HepG2 (cell line): ENCODE measurements around the gene AHCY. TPM values are rescaled to one million over a fixed set of nuclear protein-coding genes. Genes with fewer than 3 reads are reported as not detected.
A peak's percentile ranks its signal among the peaks of the same experiment; 100 is the strongest.

Experiments used
- FOSL2 ChIP-seq: sonication (generic); formaldehyde crosslinking; IDR thresholded peaks from 2 replicates; pipeline ENCODE4 v1.4.0; 2020; ENCODE audit warnings: missing genetic modification reagents
- IKZF4 ChIP-seq: sonication (generic); formaldehyde crosslinking; IDR thresholded peaks from 2 replicates; pipeline ENCODE4 v1.5.1; 2020; ENCODE audit warnings: borderline replicate concordance, mild to moderate bottlenecking, low read depth, missing genetic modification reagents; ENCODE audit errors: not compliant biosample characterization
- KDM2A ChIP-seq: sonication (generic); formaldehyde crosslinking; IDR thresholded peaks from 2 replicates; pipeline ENCODE4 v1.4.0; 2020; ENCODE audit warnings: low read depth, missing genetic modification reagents, borderline replicate concordance
- MXD4 ChIP-seq: IDR thresholded peaks from 2 replicates; pipeline ENCODE4 v1.6.1; 2016; ENCODE audit warnings: mild to moderate bottlenecking, missing biosample characterization, missing genetic modification reagents
- ZNF282 ChIP-seq: fragments of 450-650 bp; IDR thresholded peaks from 2 replicates; pipeline ENCODE4 v1.6.1; 2018; ENCODE audit not compliant: partially characterized antibody
- ZNF3 ChIP-seq: IDR thresholded peaks from 2 replicates; pipeline ENCODE4 v1.7.0; 2017; ENCODE audit warnings: inconsistent platforms
- ZSCAN22 ChIP-seq: sonication (generic); formaldehyde crosslinking; IDR thresholded peaks from 2 replicates; pipeline ENCODE4 v1.4.0; 2020; ENCODE audit warnings: mild to moderate bottlenecking, missing genetic modification reagents
- ZSCAN30 ChIP-seq: sonication (generic); formaldehyde crosslinking; IDR thresholded peaks from 2 replicates; pipeline ENCODE4 v1.5.0; 2020; ENCODE audit warnings: mild to moderate bottlenecking, missing genetic modification reagents
- polyA plus RNA-seq, 8 experiments: library from polyadenylated mRNA; depleted of rRNA in 3 of 8; stranded (reverse) in 7 of 8; unstranded in 1 of 8; fragments of >200 nt; fragmentation: Illumina TruSeq in 4 of 8; extraction: Trizol in 4 of 8; gene quantifications; 2 replicates each; pipeline versions ENCODE4 v1.2.1 to v1.2.3, GENCODE V29; 2011 to 2016; ENCODE audit warnings: low read depth in 4 of 8, missing spikeins in 1 of 8, mixed read lengths in 1 of 8; ENCODE audit not compliant: insufficient read depth in 1 of 8
- total RNA-seq, 5 experiments: library from RNA; depleted of rRNA; stranded (reverse); fragments of >200 nt; fragmentation: Illumina TruSeq; extraction: Trizol; gene quantifications; 2 replicates each; pipeline ENCODE4 v1.2.3, GENCODE V29; 2016; ENCODE audit warnings: low read depth in 1 of 5
- TF ChIP-seq, protein P1 (sequence below): sonication (generic); formaldehyde crosslinking; IDR thresholded peaks from 2 replicates; pipeline ENCODE4 v1.4.0; 2020; ENCODE audit warnings: missing genetic modification reagents
- TF ChIP-seq, protein P2 (sequence below): sonication (generic); formaldehyde crosslinking; IDR thresholded peaks from one replicate; pipeline ENCODE4 v1.5.1; 2020; ENCODE audit warnings: mild to moderate bottlenecking, missing genetic modification reagents; ENCODE audit errors: not compliant biosample characterization
- TF ChIP-seq, protein P3 (sequence below): sonication (generic); IDR thresholded peaks from 2 replicates; pipeline ENCODE4 v1.6.1; 2016; ENCODE audit warnings: low read depth, borderline replicate concordance
- TF ChIP-seq, protein P4 (sequence below): sonication (generic); formaldehyde crosslinking; IDR thresholded peaks from 2 replicates; pipeline ENCODE4 v1.4.0; 2020; ENCODE audit warnings: missing genetic modification reagents, borderline replicate concordance

AHCY gene
- total and polyA plus RNA-seq, 2 of the 13 experiments (the other 11 are each of a cell fraction or from before 2014, with no cell fraction given), result 407 to 419 TPM

DNA sequence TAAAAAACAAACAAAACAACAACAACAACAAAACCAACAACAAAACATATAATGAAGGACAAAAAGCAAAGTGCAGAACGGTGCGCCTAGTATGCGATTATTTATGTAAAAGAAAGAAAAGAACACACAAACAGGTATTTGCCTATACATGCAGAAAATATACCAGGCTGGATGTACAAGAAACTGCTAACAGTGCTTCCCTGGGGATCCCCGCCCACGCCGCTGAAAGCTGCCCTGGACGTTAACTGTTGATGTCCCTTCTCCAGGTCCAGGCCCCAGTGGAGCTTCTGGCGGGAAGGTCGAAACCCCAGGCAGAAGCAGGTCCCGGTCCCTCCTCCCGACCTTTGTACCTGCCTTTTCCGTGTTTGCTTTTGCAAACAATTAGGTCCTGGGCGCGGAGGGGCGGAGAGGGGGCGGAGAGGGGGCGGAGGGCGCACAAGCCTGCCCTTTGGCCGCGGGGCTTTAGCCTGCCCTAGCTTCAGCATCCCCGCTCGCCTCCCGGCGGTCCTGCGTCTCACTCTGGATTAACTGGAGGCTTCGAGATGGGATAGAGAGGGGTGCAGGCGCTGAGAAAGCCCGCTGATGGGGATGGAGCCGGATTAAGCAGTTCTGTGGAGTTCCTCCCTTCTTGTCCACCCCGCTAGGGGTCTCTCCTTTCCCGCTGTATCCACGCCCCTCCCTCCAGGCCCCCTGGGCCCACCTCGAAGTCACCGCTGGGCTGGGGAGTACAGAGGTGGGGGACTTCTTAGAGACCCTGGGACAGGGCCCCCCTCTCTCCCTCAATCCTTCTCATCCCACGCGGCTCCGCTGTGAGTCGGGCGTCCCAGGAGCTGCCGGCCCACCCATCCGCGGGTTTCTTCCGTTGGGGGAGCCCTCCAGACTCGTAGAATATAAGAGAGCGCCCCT, 8.2 kb upstream of the AHCY start (continued):
- TF ChIP-seq ZSCAN22 (CRISPR knock-in tag), result no peak
- TF ChIP-seq, protein P1, sequence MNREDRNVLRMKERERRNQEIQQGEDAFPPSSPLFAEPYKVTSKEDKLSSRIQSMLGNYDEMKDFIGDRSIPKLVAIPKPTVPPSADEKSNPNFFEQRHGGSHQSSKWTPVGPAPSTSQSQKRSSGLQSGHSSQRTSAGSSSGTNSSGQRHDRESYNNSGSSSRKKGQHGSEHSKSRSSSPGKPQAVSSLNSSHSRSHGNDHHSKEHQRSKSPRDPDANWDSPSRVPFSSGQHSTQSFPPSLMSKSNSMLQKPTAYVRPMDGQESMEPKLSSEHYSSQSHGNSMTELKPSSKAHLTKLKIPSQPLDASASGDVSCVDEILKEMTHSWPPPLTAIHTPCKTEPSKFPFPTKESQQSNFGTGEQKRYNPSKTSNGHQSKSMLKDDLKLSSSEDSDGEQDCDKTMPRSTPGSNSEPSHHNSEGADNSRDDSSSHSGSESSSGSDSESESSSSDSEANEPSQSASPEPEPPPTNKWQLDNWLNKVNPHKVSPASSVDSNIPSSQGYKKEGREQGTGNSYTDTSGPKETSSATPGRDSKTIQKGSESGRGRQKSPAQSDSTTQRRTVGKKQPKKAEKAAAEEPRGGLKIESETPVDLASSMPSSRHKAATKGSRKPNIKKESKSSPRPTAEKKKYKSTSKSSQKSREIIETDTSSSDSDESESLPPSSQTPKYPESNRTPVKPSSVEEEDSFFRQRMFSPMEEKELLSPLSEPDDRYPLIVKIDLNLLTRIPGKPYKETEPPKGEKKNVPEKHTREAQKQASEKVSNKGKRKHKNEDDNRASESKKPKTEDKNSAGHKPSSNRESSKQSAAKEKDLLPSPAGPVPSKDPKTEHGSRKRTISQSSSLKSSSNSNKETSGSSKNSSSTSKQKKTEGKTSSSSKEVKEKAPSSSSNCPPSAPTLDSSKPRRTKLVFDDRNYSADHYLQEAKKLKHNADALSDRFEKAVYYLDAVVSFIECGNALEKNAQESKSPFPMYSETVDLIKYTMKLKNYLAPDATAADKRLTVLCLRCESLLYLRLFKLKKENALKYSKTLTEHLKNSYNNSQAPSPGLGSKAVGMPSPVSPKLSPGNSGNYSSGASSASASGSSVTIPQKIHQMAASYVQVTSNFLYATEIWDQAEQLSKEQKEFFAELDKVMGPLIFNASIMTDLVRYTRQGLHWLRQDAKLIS (CRISPR knock-in tag), result no peak
- no peak for TF ChIP-seq ZNF282
- TF ChIP-seq, protein P2, sequence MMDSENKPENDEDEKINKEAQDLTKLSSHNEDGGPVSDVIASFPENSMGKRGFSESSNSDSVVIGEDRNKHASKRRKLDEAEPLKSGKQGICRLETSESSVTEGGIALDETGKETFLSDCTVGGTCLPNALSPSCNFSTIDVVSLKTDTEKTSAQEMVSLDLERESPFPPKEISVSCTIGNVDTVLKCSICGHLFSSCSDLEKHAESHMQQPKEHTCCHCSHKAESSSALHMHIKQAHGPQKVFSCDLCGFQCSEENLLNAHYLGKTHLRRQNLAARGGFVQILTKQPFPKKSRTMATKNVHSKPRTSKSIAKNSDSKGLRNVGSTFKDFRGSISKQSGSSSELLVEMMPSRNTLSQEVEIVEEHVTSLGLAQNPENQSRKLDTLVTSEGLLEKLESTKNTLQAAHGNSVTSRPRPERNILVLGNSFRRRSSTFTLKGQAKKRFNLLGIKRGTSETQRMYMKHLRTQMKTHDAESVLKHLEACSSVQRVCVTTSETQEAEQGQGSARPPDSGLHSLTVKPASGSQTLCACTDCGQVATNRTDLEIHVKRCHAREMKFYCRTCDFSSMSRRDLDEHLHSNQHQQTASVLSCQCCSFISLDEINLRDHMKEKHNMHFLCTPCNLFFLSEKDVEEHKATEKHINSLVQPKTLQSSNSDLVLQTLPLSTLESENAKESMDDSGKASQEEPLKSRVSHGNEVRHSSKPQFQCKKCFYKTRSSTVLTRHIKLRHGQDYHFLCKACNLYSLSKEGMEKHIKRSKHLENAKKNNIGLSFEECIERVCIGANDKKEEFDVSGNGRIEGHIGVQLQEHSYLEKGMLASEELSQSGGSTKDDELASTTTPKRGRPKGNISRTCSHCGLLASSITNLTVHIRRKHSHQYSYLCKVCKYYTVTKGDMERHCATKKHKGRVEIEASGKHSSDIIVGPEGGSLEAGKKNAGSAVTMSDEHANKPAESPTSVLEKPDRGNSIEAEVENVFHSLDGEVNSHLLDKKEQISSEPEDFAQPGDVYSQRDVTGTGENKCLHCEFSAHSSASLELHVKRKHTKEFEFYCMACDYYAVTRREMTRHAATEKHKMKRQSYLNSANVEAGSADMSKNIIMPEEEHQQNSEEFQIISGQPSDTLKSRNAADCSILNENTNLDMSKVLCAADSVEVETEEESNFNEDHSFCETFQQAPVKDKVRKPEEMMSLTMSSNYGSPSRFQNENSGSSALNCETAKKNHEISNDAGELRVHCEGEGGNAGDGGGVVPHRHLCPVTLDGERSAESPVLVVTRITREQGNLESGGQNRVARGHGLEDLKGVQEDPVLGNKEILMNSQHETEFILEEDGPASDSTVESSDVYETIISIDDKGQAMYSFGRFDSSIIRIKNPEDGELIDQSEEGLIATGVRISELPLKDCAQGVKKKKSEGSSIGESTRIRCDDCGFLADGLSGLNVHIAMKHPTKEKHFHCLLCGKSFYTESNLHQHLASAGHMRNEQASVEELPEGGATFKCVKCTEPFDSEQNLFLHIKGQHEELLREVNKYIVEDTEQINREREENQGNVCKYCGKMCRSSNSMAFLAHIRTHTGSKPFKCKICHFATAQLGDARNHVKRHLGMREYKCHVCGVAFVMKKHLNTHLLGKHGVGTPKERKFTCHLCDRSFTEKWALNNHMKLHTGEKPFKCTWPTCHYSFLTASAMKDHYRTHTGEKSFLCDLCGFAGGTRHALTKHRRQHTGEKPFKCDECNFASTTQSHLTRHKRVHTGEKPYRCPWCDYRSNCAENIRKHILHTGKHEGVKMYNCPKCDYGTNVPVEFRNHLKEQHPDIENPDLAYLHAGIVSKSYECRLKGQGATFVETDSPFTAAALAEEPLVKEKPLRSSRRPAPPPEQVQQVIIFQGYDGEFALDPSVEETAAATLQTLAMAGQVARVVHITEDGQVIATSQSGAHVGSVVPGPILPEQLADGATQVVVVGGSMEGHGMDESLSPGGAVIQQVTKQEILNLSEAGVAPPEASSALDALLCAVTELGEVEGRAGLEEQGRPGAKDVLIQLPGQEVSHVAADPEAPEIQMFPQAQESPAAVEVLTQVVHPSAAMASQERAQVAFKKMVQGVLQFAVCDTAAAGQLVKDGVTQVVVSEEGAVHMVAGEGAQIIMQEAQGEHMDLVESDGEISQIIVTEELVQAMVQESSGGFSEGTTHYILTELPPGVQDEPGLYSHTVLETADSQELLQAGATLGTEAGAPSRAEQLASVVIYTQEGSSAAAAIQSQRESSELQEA (CRISPR knock-in tag), result peak; percentile 9
- peak; percentile 86 for TF ChIP-seq KDM2A (CRISPR knock-in tag)
- TF ChIP-seq, protein P3, sequence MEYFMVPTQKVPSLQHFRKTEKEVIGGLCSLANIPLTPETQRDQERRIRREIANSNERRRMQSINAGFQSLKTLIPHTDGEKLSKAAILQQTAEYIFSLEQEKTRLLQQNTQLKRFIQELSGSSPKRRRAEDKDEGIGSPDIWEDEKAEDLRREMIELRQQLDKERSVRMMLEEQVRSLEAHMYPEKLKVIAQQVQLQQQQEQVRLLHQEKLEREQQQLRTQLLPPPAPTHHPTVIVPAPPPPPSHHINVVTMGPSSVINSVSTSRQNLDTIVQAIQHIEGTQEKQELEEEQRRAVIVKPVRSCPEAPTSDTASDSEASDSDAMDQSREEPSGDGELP, result peak; percentile 58; the same call in 1 of the 2 replicates
- TF ChIP-seq FOSL2 (CRISPR knock-in tag), result peak; percentile 75
- no peak for TF ChIP-seq MXD4 (CRISPR knock-in tag)
- TF ChIP-seq ZSCAN30 (CRISPR knock-in tag), result 0 out of 2 replicates have a peak, but pooled peaks have one; percentile 13
- TF ChIP-seq ZNF3 (CRISPR knock-in tag), result no peak; the same call in 1 of the 2 replicates
- TF ChIP-seq IKZF4 (CRISPR knock-in tag), result peak; percentile 19
- TF ChIP-seq, protein P4, sequence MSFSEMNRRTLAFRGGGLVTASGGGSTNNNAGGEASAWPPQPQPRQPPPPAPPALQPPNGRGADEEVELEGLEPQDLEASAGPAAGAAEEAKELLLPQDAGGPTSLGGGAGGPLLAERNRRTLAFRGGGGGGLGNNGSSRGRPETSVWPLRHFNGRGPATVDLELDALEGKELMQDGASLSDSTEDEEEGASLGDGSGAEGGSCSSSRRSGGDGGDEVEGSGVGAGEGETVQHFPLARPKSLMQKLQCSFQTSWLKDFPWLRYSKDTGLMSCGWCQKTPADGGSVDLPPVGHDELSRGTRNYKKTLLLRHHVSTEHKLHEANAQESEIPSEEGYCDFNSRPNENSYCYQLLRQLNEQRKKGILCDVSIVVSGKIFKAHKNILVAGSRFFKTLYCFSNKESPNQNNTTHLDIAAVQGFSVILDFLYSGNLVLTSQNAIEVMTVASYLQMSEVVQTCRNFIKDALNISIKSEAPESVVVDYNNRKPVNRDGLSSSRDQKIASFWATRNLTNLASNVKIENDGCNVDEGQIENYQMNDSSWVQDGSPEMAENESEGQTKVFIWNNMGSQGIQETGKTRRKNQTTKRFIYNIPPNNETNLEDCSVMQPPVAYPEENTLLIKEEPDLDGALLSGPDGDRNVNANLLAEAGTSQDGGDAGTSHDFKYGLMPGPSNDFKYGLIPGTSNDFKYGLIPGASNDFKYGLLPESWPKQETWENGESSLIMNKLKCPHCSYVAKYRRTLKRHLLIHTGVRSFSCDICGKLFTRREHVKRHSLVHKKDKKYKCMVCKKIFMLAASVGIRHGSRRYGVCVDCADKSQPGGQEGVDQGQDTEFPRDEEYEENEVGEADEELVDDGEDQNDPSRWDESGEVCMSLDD (CRISPR knock-in tag), result no peak; the same call in 1 of the 2 replicates
